Measurements from ENCODE around the gene ZFAND3.

DNA sequence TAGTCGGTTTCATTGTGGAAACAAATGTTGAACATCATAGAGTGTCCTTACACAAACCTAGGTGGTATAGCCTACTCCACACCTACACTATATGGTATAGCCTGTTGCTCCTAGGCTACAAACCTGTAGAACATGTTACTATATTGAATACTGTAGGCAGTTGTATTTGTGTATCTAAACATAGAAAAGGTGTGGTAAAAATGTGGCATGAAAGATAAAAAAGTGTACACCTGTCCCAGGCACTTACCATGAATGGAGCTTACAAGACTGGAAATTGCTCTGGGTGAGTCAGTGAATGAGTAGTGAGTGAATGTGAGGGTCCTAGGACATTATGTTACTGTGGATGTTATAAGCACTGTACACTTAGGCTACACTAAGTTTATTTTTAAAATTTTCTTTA, 103.0 kb downstream of the ZFAND3 start:
- TF ChIP-seq, protein P1, sequence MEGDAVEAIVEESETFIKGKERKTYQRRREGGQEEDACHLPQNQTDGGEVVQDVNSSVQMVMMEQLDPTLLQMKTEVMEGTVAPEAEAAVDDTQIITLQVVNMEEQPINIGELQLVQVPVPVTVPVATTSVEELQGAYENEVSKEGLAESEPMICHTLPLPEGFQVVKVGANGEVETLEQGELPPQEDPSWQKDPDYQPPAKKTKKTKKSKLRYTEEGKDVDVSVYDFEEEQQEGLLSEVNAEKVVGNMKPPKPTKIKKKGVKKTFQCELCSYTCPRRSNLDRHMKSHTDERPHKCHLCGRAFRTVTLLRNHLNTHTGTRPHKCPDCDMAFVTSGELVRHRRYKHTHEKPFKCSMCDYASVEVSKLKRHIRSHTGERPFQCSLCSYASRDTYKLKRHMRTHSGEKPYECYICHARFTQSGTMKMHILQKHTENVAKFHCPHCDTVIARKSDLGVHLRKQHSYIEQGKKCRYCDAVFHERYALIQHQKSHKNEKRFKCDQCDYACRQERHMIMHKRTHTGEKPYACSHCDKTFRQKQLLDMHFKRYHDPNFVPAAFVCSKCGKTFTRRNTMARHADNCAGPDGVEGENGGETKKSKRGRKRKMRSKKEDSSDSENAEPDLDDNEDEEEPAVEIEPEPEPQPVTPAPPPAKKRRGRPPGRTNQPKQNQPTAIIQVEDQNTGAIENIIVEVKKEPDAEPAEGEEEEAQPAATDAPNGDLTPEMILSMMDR (IDR thresholded peaks at IDR 0.05) = no peak
- TF ChIP-seq POLR2A (IDR thresholded peaks at IDR 0.05) (no peak), EP300 (IDR thresholded peaks at IDR 0.05) (no peak), POLR2AphosphoS5 (IDR thresholded peaks at IDR 0.05) (no peak)

All from upper lobe of left lung (tissue), 4 donors.